Fibroblast of mammary gland (primary cell): ENCODE measurements around the gene DAZL.

Experiments
- DNase-seq: peaks from one replicate; pipeline ENCODE4 v3.0.0-alpha.2; 2010; ENCODE audit warnings: low read depth
- H3K4me3 ChIP-seq: 2 replicates; pipeline ENCODE4 v1.5.1; 2011; ENCODE audit warnings: low read depth, mild to moderate bottlenecking, low read length, moderate library complexity; ENCODE audit not compliant: control insufficient read depth
- CTCF ChIP-seq: conservative IDR thresholded peaks from 2 replicates; pipeline ENCODE4 v1.5.1; 2011; ENCODE audit warnings: low read depth, low read length, inconsistent platforms; ENCODE audit not compliant: control insufficient read depth, insufficient read depth

DAZL gene

GRCh38 chr3:16606398-16606797 lies 1.2 kb upstream of the DAZL start:
- TF ChIP-seq CTCF, result no peak
- no peak overlapping the region for H3K4me3 ChIP-seq
- peak; percentile 20 for DNase-seq

DNA sequence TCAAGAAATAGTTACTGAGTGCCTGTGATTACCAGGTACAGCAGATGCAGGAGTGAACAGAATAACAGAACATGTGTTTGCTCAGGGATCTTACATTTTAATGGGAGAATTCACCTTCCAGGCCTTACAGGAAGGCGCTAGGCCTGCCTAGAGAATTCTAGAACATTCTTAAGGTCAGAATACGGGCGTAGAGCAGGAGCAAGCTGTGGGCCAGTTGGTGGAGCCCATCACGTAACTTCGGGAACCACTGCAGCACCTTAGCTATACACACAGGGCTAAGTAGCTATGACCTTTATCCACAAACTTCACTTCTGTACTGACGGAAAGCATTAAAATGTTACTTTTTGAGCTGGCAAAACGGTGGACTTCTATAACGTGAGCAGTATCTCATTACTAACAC lies 743 bp upstream of the DAZL start:
- TF ChIP-seq CTCF, result no peak
- no peak overlapping the region for H3K4me3 ChIP-seq

DNA sequence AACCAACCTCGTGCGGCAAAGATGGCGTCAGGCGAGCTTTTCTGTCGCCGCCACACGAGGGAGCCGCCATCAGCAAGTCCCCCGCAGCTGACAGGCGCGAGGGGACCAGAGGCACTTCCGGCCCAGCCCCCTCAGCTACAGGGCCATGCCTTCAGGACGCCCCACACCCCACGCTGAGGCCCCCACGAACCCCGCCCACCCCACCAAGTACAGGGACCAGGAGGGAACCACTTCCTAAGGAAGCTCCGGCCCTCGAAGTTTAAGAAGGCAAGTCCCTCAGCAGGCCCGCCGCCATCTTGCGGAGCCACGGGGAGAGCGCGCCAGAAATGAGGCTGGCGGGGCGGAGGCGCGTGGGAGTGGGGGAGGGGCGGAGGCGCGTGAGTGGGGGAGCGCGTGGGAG lies 790 bp downstream of the DAZL start:
- TF ChIP-seq CTCF, result no peak
- H3K4me3 ChIP-seq, result no peak overlapping the region
- no peak for DNase-seq

More for the DNA sequence above, 743 bp upstream of the DAZL start:
- no peak for DNase-seq

- no peak overlapping the region for H3K4me3 ChIP-seq
- no peak for TF ChIP-seq CTCF
- no peak for DNase-seq
These were observed 3.7 kb downstream of the DAZL start for GRCh38 chr3:16601537-16602005.

DNA sequence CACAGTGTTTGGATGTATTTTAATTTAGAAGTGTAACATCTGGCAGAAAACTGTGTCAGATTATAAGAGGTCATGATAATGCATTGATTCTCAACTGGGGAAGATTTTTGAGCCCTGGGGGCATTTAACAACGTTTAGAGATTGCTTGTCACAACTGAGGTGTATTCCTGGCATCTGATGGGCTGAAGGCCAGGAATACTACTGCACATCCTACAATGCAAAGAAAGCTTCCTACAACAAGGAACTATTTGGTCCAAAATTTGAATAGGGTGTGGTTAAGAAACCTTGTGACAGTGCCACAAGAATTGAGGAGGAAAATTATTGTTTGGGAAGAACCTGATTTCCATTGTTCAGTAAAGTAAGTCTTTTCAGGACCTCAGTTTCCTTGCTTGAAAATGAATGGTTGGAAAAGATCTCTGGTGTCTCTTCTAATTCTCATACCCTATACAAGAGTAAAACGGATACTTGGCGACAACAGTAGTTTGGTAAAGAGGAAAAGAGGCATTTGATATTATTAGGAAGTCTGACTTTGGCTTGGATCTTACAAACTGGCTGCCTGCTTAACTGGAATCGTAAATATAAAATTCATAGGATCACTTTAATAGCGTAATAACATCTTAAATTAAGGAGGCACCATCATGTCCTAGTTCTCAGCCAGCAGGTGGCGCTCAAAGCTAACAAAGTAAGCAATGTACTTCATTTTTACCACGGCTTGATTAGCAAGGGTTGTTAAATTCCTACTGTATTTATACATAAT lies 4.3 kb downstream of the DAZL start:
- DNase-seq, result peak; percentile 85
- TF ChIP-seq CTCF, result peak; percentile 77
- no peak overlapping the region for H3K4me3 ChIP-seq

- no peak for DNase-seq
- H3K4me3 ChIP-seq, result no peak overlapping the region
- no peak for TF ChIP-seq CTCF
These were observed 5.5 kb downstream of the DAZL start for GRCh38 chr3:16599694-16600093.
